ENCODE results near the gene KRTAP21-3. TPM values are rescaled to one million over a fixed set of nuclear protein-coding genes. Genes with fewer than 3 reads are reported as not detected.
"Not testable (repeated sequence)": the region's sequence is repeated elsewhere in the genome, so short reads cannot be mapped to it uniquely, and the experiment has no call there.

Gene KRTAP21-3, protein sequence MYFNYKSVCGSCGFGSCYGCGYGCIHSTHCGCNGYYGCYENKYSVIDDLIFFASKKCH
- total RNA-seq: not detected

DNA sequence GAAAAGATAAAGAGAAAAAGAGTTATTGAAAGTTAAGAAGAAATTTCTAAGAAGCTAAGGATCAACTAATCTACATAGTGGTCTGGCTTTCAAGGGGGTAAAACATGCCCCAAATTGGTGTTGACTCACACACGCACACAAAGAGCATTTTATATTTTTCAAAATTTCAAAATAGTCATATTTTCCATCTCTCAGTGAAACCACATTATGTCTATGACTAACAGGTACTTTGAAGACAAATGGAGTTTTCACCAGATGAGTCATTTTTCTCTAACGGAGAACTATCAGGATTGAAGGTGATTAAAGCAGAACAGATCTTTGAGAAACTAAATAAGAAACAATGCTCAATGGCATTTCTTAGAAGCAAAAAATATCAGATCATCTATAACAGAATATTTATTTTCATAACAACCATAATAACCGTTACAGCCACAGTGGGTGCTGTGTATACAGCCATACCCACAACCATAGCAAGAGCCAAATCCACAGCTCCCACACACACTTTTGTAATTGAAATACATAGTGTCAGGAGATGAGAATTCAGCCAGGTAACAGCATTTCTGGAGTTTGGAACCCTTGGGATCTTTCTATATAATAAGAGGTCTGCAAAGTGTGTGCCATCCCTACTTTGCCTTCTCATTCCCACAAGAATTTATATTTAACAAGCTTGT is at the start of gene KRTAP21-3:
TSS of gene KRTAP21-3 (minus strand) at position 539 of the 671 bp plus-strand sequence. CDS start at position 521, 18 bp downstream.
- no peak within 1 kb of the TSS for H3K4me3 ChIP-seq (ENCODE audit: low read depth, poor library complexity, severe bottlenecking)
- no peak for DNase-seq (ENCODE audit: low spot score in 2 of 2)
- TF ChIP-seq POLR2A (IDR thresholded peaks at IDR 0.05): no peak
- TF ChIP-seq, protein P1, sequence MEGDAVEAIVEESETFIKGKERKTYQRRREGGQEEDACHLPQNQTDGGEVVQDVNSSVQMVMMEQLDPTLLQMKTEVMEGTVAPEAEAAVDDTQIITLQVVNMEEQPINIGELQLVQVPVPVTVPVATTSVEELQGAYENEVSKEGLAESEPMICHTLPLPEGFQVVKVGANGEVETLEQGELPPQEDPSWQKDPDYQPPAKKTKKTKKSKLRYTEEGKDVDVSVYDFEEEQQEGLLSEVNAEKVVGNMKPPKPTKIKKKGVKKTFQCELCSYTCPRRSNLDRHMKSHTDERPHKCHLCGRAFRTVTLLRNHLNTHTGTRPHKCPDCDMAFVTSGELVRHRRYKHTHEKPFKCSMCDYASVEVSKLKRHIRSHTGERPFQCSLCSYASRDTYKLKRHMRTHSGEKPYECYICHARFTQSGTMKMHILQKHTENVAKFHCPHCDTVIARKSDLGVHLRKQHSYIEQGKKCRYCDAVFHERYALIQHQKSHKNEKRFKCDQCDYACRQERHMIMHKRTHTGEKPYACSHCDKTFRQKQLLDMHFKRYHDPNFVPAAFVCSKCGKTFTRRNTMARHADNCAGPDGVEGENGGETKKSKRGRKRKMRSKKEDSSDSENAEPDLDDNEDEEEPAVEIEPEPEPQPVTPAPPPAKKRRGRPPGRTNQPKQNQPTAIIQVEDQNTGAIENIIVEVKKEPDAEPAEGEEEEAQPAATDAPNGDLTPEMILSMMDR (IDR thresholded peaks at IDR 0.05): no peak
- intact Hi-C loops (cut with DNase I; ENCODE audit: low total_unique reads): no loop called here
- WGBS, 2 donors: 56% methylated on average over 3 of the region's 3 CpGs

DNA sequence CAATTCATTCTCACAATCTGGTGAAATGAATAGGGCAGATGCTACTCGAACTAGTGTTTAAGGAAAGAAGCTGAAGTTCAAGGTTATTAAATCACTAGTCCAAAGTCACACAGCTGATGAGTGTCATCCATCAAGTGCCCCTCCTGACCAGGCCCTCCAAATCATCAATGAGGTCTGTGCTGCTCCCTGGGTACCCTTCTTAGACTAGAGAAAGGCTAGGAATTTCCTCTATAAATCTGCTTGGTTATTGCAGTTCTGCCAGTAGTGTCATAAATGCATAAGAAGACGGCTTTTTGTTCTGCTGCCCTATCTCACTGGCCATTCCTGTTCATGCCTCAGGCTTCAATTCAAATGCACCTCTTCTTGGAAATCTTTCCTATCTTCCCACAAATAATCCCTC is 42.2 kb upstream of the KRTAP21-3 start:
- TF ChIP-seq, protein P1 (IDR thresholded peaks at IDR 0.05): no peak
- no peak for TF ChIP-seq POLR2A (IDR thresholded peaks at IDR 0.05)
- WGBS, 2 donors: 82 to 85% methylated on average over 2 of the region's 2 CpGs
- intact Hi-C loops (cut with DNase I; ENCODE audit: low total_unique reads): no loop called here
- no peak for DNase-seq (ENCODE audit: low spot score in 2 of 2)
- no peak overlapping the region for H3K4me3 ChIP-seq (ENCODE audit: low read depth, poor library complexity, severe bottlenecking)

DNA sequence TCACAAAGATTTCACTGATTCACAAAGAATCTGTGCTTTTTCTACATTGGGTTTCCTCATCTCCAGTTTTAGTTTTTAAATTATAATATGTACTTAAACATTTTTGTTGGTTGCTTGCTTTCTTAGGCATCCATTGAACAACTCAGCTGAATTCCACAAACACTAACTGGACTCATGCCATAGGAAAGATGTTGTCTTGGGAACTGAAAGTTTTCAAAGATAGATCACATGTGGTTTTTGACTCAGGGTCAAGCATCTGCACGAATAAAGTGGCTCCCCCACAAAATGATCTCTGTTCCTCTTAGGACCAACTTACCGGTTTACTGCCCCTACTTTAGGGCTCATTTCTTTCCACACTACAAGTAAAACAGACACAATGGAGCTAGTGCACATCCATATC is 39.7 kb upstream of the KRTAP21-3 start:
- 46 to 68% methylated on average over 2 of the region's 2 CpGs for WGBS, 2 donors
- no peak overlapping the region for H3K4me3 ChIP-seq (ENCODE audit: low read depth, poor library complexity, severe bottlenecking)
- DNase-seq (ENCODE audit: low spot score in 2 of 2): no peak
- intact Hi-C loops (cut with DNase I; ENCODE audit: low total_unique reads): no loop called here
- TF ChIP-seq, protein P1 (IDR thresholded peaks at IDR 0.05): no peak
- TF ChIP-seq POLR2A (IDR thresholded peaks at IDR 0.05): no peak

DNA sequence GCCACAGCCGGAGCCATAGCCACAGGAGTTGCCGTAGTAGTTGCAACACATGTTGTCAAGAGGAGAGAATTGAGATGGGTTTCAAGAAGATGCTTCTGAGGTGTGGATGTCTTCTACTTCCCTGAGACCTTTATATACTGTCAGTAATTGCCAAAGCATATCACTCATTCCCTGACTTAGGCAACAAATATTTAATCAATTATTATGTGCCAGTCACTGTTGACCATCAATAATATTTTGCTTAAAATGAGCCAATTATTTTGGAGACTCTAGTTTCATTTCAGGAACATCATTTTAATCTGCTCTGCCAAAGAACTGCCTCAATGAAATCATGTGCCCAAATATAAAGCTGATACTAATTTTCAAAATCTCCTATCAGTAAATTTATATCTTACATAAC is 36.8 kb upstream of the KRTAP21-3 start, which contains the start of gene KRTAP21-1:
TSS of gene KRTAP21-1 (minus strand) at position 101 of the 400 bp plus-strand sequence. CDS start at position 51, 50 bp downstream.
- WGBS, 2 donors: 92 to 100% methylated on average over 2 of the region's 2 CpGs
- intact Hi-C loops (cut with DNase I; ENCODE audit: low total_unique reads); DNase-seq (ENCODE audit: low spot score in 2 of 2): not testable (repeated sequence)

DNA sequence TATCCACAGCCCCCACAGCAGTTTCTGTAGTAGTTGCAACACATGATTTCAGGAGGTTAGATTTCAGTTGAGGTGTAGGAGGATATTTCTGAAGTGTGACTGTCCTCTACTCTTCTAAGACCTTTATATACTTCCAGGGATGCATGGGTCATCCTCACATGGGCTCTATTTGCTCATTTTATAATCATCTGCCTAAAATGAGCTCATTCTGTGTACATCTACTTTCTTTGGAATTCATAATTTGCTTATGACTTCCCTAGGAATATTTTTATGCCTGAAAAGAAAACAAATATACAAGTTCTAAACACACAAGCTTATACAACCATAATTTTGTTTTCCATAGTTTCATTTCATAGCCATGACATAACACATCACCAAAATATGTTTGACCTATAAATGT is 28.6 kb upstream of the KRTAP21-3 start, which contains the start of gene KRTAP21-2:
TSS of gene KRTAP21-2 (minus strand) at position 101 of the 400 bp plus-strand sequence. CDS start at position 44, 57 bp downstream.
- intact Hi-C loops (cut with DNase I; ENCODE audit: low total_unique reads): no loop called here

More for the DNA sequence above, 36.8 kb upstream of the KRTAP21-3 start, which contains the start of gene KRTAP21-1:
- H3K4me3 ChIP-seq (ENCODE audit: low read depth, poor library complexity, severe bottlenecking): not testable (repeated sequence)

DNA sequence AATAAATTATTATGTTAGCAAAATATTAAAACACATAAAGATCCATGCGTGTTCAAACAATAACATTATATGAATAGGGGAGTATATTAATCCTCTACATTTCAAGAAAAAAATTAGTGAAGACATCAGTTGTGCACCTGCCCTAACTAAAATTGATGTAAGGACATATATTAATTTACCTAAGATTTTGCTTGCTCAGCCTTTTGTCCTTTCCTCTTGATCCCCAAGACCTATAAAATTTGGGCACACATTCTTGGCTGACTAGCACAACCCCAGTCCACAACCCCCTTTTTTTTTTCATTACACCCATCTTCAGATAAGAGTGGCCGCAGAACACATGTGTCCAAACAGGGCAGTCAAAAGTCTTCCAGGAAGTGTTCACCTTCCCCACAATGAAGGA is 21.9 kb upstream of the KRTAP21-3 start:
- intact Hi-C loops (cut with DNase I; ENCODE audit: low total_unique reads): no loop called here
- 93 to 94% methylated on average over 2 of the region's 2 CpGs for WGBS, 2 donors
- no peak overlapping the region for H3K4me3 ChIP-seq (ENCODE audit: low read depth, poor library complexity, severe bottlenecking)
- no peak for DNase-seq (ENCODE audit: low spot score in 2 of 2)
- TF ChIP-seq POLR2A (IDR thresholded peaks at IDR 0.05): no peak
- TF ChIP-seq, protein P1 (IDR thresholded peaks at IDR 0.05): no peak

More for the DNA sequence above, 28.6 kb upstream of the KRTAP21-3 start, which contains the start of gene KRTAP21-2:
- DNase-seq (ENCODE audit: low spot score in 2 of 2): no peak
- TF ChIP-seq, protein P1 (IDR thresholded peaks at IDR 0.05): no peak
- no peak for TF ChIP-seq POLR2A (IDR thresholded peaks at IDR 0.05)
- H3K4me3 ChIP-seq (ENCODE audit: low read depth, poor library complexity, severe bottlenecking): no peak within 1 kb of the TSS

All from lower leg skin (tissue), 4 donors.